Mucosa of stomach (tissue), 1 donor: ENCODE data around the gene ABCB8.
"Not testable (repeated sequence)": the region's sequence is repeated elsewhere in the genome, so short reads cannot be mapped to it uniquely, and the experiment has no call there.

Experiments used
- H3K27me3 ChIP-seq: one replicate; pipeline ENCODE4 v1.7.0; 2013; ENCODE audit warnings: mild to moderate bottlenecking, low read length; ENCODE audit not compliant: control insufficient read depth, insufficient read depth
- H3K36me3 ChIP-seq: one replicate; pipeline ENCODE4 v1.7.0; 2013; ENCODE audit warnings: low read length; ENCODE audit not compliant: control insufficient read depth, insufficient read depth
- H3K4me1 ChIP-seq: one replicate; pipeline ENCODE4 v1.7.0; 2013; ENCODE audit warnings: mild to moderate bottlenecking, low read length; ENCODE audit not compliant: control insufficient read depth, insufficient read depth
- H3K4me3 ChIP-seq: one replicate; pipeline ENCODE4 v1.7.0; 2013; ENCODE audit warnings: low read length
- H3K9ac ChIP-seq: one replicate; pipeline ENCODE4 v1.7.0; 2013; ENCODE audit warnings: mild to moderate bottlenecking, low read length, moderate library complexity
- H3K9me3 ChIP-seq: one replicate; pipeline ENCODE4 v1.7.0; 2013; ENCODE audit warnings: mild to moderate bottlenecking, low read length, moderate library complexity; ENCODE audit not compliant: control insufficient read depth
- donor health status: Pancreatic carcinoma.

The ABCB8 gene

GRCh38 chr7:151018421-151019129 lies 9.7 kb upstream of the ABCB8 start:
- Histone ChIP-seq H3K9ac (no peak overlapping the region), H3K36me3 (no peaks in the 10 kb centered on the region), H3K4me1 (peaks cover 12% of the 10 kb centered on the region), H3K27me3 (peaks cover 44% of the 10 kb centered on the region), H3K9me3 (no peaks in the 10 kb centered on the region), H3K4me3 (no peak overlapping the region)

GRCh38 chr7:151019130-151019447 lies 9.2 kb upstream of the ABCB8 start:
- no peaks in the 10 kb centered on the region for H3K9me3 ChIP-seq
- no peak overlapping the region for H3K9ac ChIP-seq
- no peak overlapping the region for H3K4me3 ChIP-seq
- H3K27me3 ChIP-seq = peaks cover 44% of the 10 kb centered on the region
- peaks cover 12% of the 10 kb centered on the region for H3K4me1 ChIP-seq
- no peaks in the 10 kb centered on the region for H3K36me3 ChIP-seq

GRCh38 chr7:151020231-151020630 lies 8.0 kb upstream of the ABCB8 start:
- no peaks in the 10 kb centered on the region for H3K36me3 ChIP-seq
- H3K9me3 ChIP-seq = no peaks in the 10 kb centered on the region
- no peak overlapping the region for H3K4me3 ChIP-seq
- no peak overlapping the region for H3K9ac ChIP-seq
- peaks cover 44% of the 10 kb centered on the region for H3K27me3 ChIP-seq
- peaks cover 12% of the 10 kb centered on the region for H3K4me1 ChIP-seq

GRCh38 chr7:151023232-151023631 lies 5.0 kb upstream of the ABCB8 start:
- Histone ChIP-seq H3K27me3 (peaks cover 25% of the 10 kb centered on the region), H3K9ac (no peak overlapping the region), H3K36me3 (no peaks in the 10 kb centered on the region), H3K9me3 (no peaks in the 10 kb centered on the region), H3K4me1 (peaks cover 19% of the 10 kb centered on the region), H3K4me3 (no peak overlapping the region)

GRCh38 chr7:151024435-151025056 lies 3.7 kb upstream of the ABCB8 start, which contains the start of gene ATG9B:
Gene ATG9B, minus strand, starts transcription at chr7:151024494. Its CDS starts 71 bp downstream, at chr7:151024423.
- Histone ChIP-seq H3K4me3 (no peak within 1 kb of the TSS), H3K36me3 (no peaks in the 10 kb centered on the region), H3K9me3 (no peaks in the 10 kb centered on the region), H3K4me1 (peaks cover 19% of the 10 kb centered on the region), H3K9ac (no peak within 1 kb of the TSS), H3K27me3 (peaks cover 13% of the 10 kb centered on the region)

GRCh38 chr7:151025924-151026671 lies 2.2 kb upstream of the ABCB8 start:
- H3K9ac ChIP-seq = no peak overlapping the region
- H3K27me3 ChIP-seq = no peaks in the 10 kb centered on the region
- no peaks in the 10 kb centered on the region for H3K36me3 ChIP-seq
- no peaks in the 10 kb centered on the region for H3K9me3 ChIP-seq
- H3K4me1 ChIP-seq = peaks cover 19% of the 10 kb centered on the region
- H3K4me3 ChIP-seq = no peak overlapping the region

- H3K36me3 ChIP-seq, H3K4me3 ChIP-seq, H3K9me3 ChIP-seq, H3K27me3 ChIP-seq: not testable (repeated sequence)
- H3K9ac ChIP-seq = peak overlapping the region; percentile 62
- peaks cover 19% of the 10 kb centered on the region for H3K4me1 ChIP-seq
These were observed 1.2 kb upstream of the ABCB8 start for GRCh38 chr7:151026771-151027727.

GRCh38 chr7:151027728-151028130 lies 521 bp upstream of the ABCB8 start:
- H3K4me1 ChIP-seq = peaks cover 19% of the 10 kb centered on the region
- peak overlapping the region; percentile 62 for H3K9ac ChIP-seq
- H3K4me3 ChIP-seq = peak overlapping the region; percentile 29

GRCh38 chr7:151028948-151029501 lies 775 bp downstream of the ABCB8 start:
- H3K4me1 ChIP-seq = peaks cover 19% of the 10 kb centered on the region
- peak overlapping the region; percentile 62 for H3K9ac ChIP-seq
- no peaks in the 10 kb centered on the region for H3K36me3 ChIP-seq
- H3K27me3 ChIP-seq = no peaks in the 10 kb centered on the region
- H3K4me3 ChIP-seq = peak overlapping the region; percentile 99
- no peaks in the 10 kb centered on the region for H3K9me3 ChIP-seq

More at GRCh38 chr7:151027728-151028130, 521 bp upstream of the ABCB8 start:
- H3K27me3 ChIP-seq, H3K9me3 ChIP-seq, H3K36me3 ChIP-seq: not testable (repeated sequence)

GRCh38 chr7:151031011-151031410 lies 2.8 kb downstream of the ABCB8 start:
- H3K9me3 ChIP-seq = no peaks in the 10 kb centered on the region
- H3K4me1 ChIP-seq = peaks cover 19% of the 10 kb centered on the region
- H3K36me3 ChIP-seq = no peaks in the 10 kb centered on the region
- no peak overlapping the region for H3K9ac ChIP-seq
- H3K4me3 ChIP-seq = no peak overlapping the region
- H3K27me3 ChIP-seq = no peaks in the 10 kb centered on the region
